HG02943 (cell line): ENCODE results near the gene TBCCD1.
"Not testable (repeated sequence)": the region's sequence is repeated elsewhere in the genome, so short reads cannot be mapped to it uniquely, and the experiment has no call there.

Source experiments
- ATAC-seq: cut with Tn5 transposase; IDR thresholded peaks from one replicate; pipeline ENCODE4 v1.9.1; 2021; ENCODE audit warnings: mild to moderate bottlenecking, low read depth, moderate library complexity; ENCODE audit not compliant: unreplicated experiment

TBCCD1 gene

DNA sequence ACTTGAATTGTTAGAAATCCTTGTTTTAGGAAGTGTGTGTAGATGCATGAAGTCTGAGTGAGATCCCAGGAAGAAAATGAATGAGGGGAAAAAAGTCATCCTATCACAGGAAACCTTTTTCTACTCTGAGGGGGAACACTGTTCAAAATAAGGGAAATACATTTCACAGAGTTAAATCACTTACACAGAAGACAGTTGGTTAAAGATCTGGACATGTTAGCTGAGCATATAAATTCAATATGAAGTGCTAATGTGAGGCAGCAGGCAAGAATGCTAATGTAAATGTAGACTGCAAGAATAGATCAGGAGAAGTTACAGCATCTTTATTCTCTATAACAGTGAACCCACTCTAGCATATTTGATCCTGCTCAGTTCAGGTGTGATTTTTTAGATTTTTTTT is 2.6 kb downstream of the TBCCD1 start:
- ATAC-seq: no peak

DNA sequence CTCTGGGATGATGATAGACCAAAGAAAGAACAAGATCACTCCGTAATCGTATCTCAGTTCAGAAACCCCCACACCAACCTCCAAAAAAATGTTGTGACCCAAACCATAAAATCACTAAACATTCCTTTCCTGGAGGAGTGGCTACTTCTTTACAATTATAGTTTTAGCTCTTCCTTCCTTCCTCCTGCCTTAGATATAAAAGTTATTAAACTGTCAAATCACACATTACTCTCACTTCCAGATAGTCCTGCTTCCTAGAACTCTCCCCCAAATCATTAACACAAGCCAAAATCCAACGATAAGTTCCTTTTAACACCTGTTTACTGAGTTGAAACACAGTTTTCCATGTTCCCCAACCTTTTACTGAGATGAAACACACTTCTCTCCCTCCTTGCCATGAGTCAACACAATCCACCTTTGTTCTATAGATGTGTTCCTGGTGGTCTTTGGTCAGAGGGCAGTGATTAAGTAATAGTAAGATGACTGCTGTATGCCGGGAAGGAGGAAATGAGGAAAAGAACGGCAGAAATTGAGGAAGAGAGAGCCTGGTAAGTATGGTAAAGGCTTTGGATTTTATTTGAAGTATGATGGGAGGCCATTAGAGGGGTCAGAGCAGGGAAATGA is 14.6 kb downstream of the TBCCD1 start:
- ATAC-seq: no peak

DNA sequence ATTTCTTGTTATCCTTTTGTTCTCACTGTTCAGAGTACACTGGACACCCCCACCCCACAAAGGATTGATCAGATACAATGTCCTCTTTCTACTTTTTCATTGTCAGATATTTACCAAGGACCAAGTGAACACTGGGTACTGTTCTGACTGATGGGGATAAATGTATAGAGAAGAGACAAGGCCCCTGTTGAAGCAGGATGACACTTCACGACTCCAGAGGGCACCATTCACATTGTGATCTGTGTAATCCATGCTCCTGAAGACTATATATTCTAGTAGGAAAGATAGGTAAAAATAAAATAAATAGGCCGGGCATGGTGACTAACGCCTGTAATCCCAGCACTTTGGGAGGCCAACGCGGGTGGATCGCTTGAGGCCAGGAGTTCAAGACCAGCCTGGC is 15.8 kb downstream of the TBCCD1 start:
- no peak for ATAC-seq

DNA sequence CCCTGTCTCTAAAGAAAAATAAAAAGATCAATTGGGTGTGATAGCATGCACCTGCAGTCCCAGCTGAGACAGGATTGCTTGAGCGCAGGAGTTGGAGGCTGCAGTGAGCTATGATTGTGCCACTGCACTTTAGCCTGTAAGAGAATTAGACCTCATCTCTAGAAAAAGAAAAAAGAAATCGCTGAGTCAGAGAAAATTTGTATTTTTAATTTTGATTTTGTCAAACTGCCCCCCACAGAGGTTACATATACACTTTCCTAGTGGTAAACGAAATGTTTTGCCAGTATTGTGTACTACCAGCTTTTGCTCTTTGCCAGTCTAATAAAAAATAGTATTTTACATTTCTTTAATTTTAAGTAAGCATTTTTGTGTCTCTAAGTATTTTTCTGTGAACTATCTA is 17.6 kb downstream of the TBCCD1 start:
- no peak for ATAC-seq

DNA sequence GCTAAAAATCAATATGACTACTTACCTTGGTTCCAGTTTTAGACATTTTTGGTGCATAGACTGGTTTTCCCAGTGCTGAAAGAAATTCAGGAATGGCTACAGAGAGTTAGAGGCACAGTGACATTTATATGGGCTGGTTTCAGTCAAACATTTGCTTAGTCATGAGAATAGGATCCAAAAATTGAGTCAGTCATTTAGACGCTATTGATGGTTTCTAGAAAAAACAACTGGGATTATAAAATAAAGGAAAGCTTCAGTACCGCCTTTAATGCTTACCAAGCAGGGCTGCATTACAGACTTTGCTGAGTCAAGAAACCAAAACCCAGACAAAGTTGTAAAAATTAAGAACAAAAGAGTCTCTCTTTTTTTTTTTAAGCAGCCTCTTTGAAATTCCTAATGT is 22.9 kb downstream of the TBCCD1 start, which contains the start of gene CRYGS:
TSS of gene CRYGS (minus strand) at position 100 of the 400 bp plus-strand sequence. CDS start at position 46, 54 bp downstream.
- no peak for ATAC-seq

DNA sequence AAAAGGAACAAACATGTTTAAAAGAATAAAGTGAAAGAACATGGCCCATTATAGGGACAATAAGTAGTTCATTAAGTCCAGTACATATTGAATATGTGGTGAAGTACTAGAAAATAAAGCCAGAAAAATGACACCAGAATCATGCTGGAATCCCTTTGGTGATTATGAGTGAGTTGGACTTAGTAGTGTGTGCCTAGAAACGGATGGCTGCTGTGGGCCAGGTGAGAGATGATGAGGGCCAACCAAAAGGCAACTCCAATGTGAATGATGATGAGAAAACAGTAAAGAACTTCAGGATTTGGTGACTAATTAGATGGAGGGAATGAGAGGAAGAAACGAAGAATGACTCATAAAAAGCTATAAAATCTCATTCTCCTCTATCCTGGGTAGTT is 26.3 kb downstream of the TBCCD1 start:
- ATAC-seq: no peak

DNA sequence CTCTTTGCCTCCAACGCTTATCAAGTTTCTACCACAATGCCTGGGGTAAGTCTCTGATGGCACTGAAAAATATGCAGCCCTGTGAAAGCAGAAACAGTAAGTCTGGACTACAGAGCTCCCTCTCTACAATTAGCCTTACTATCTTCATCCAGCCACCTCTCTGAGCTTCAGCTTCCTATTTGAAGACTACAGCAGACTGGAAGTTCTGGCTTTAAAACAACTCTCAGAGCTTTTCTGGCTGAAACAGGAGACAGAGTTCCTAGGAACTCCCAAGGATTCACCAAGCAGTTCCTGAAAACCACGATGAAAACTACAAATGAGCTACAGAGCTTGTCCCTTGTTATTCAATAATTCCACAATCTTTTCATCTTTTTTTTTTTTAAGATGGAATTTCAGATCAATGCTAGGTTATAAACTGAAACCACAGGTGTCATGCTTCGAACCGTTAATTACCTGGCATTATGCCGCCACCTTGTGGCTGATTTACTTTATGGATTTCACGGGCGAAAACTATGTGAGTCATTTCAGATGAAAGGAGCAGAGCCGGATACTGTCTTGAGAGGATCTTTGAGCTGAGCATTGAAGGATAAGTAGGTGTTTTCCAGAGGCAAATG is 26.8 kb downstream of the TBCCD1 start:
- no peak for ATAC-seq

DNA sequence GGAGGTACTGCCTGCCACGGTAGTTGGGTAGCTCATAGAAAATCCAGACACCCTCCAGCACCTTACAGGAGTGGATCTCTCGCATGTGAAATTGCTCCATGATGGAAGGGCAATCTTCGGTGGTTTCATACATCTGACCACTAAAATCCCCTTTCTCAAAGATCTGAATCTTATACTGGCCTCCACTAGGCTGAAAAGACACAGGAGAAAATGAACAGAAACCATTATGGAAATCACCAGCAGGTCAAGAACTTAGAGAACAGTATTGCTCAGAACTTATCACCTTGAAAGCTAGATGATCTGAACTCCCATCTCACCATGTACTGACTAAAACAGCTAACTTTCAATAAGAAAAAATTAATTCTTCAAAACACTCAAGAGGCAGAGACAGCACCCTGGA is 28.4 kb downstream of the TBCCD1 start:
- no peak for ATAC-seq

DNA sequence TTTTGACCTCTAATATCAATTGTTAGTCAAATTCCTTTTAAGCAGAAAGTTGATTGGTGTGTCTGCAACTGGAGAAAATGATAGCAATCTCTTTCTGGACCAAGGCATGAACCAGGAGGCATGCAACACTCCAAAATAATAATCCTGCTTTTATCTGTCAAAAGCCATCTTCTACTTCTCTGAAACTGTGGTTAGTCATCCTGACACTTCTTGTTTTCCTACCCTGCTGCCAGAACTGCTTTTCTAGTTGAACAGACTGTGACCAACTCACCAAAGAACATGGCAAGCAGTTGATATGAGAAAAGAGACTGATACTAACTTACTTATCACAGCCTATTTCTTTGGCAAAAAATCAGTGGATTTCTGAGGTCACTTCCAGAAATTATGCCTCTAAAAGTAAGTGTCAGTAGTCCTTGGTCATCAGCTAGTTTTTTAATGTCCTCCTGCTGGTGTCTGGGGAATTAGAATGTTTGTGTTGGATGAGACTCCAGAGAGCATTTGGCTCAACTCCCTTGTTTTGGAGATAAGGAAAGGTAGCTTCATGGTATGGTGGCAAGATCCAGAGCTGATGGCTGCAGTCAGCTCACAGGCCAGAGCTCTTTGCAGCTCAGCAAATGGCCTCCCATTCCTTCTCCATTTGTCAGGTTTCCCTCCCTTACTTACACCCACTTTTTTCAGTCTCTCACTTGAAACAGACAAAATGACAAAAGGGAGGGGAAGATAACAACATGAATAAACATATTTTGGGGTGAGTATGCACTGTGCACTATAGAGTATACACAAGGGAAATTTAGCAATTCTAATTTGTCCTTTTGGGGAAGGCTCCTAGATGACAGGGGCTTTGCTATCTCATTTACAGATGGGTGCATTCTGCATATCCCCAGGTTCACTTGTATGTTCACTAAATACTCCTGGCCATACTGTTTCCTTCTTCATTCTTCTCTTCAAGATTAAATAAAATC is 30.0 kb downstream of the TBCCD1 start:
- ATAC-seq: no peak

DNA sequence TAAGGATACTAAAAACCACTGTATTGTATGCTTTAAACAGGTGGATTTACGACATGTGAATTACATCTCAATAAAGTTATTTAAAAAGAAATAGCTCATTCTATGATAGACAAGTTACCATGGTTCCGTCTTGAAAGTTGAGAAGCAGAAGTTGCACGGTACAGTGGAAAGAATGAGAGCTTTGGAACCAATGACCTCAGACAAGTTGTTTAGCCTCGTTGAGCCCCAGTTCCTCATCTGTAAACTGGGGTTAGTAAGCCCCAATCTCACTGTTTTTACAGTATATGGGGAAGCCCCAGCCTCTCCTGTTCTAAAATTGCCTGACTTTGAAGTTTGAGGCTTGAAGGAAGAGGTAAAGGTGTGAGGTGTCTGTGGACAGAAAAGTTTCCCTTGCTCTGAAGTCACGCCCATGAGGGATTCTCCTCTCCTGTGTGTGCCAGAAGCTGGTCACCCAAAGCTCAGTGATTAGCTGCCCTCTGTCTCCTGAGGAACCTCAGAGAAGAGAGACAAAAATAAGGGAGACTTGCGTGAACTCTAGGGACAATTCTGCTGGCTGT is 32.9 kb downstream of the TBCCD1 start:
- ATAC-seq: peak; percentile 63

DNA sequence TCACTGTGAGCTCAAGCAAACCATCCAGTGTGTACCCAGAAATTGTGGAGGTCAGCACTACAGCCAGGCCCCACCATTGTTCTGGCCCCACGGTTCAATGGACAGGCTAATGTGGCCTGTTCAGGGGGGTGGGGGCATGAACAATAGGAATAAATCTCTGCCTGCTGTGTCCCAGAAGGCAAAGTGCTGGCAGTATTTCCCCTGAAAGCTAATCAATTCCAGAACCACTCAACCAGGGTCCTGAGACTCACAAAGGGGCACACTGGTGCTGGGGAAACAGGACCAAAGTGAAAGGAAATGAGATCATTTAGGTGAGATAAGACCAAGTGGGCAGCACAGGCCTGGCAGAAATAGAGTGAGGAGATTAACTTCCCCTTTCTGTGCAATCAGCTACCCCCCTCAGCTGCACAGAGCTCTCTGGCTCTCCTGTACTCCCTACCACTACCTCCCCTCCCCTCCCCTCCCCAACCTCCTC is 34.5 kb downstream of the TBCCD1 start:
- peak; percentile 63 for ATAC-seq

DNA sequence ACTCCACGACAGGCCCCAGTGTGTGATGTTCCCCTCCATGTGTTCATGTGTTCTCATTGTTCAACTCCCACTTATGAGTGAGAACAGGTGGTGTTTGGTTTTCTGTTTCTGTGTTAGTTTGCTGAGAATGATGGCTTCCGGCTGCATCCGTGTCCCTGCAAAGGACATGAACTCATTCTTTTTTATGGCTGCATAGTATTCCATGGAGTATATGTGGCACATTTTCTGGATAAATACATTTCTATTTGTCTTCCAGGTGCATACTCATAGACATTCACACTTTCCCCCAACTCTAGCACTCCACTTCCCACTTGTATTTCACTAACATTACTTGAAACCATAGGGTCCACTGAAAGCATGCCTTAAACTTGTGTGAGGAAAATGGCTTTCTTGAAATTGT is 35.4 kb downstream of the TBCCD1 start:
- ATAC-seq: not testable (repeated sequence)

DNA sequence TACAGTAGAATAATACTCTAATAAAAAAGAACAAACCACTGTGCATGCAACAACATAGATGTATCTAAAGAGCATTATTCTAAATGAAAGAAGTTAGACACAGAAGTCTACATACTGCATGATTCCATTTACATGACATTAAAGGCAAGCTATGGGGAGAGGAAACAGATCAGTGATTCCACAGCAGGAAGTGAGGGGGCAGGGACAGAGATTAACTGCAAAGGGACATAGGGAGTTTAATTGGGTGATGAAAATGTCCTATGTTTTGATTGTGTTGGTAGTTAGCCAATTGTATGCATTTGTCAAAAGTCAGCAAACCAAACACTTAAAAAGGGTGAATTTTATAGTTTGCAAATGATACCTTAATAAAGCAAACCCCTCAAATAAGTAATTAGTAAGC is 36.7 kb downstream of the TBCCD1 start:
- ATAC-seq: no peak

DNA sequence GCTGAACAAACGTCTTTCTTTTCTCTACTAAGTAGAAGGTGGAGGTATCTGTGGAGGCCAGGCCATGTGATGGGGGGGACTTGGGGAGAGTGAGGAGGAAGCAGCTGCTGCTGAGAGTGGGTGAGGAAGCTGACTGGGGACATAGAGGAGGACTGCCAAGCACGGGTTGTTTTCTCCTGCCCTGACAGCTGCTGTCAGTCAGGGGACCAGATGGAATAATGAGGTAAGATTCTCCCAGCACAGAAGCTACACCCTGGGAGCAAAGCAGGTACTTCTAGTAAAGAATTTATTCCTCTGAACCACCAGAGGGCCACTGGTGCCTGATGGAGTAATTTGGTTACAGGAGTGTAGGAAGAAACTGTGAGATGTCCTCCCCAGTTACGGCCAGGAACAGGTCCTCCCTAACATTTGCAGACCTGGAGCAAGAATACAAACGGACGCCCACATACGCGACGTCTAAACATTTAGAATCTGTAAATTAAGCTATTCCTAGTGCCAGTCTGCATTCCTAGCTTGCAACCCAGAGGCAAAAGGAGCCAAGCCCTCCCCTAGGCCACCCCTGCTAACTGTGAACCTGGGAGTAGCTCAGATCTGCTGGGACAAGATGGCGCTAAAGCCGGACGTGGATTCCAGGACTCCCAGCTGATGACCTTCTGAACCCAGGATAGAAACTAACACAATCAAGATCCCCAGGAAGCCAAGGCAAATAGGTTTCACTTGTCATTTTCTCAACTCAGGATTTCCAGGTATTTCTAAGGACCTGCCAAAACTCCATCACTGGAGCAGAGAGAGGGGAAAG is 37.7 kb downstream of the TBCCD1 start:
- ATAC-seq: no peak

DNA sequence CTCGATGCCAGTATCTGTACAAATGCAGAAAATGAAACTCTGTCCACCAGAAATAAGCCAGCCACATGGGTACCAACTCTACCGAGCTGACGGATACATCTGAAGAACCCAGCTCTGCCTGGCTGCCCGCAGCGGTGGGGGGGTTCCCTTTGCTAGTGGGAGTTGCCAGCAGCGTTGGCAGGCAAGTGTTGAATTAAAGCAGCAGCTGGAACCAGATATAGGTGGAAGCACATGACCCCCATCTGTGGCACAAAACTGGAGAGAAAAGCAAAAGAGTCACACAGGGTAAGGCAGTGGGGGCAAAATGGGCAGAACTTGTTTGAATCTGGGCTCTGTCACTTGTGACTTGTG is 40.9 kb downstream of the TBCCD1 start:
- no peak for ATAC-seq

DNA sequence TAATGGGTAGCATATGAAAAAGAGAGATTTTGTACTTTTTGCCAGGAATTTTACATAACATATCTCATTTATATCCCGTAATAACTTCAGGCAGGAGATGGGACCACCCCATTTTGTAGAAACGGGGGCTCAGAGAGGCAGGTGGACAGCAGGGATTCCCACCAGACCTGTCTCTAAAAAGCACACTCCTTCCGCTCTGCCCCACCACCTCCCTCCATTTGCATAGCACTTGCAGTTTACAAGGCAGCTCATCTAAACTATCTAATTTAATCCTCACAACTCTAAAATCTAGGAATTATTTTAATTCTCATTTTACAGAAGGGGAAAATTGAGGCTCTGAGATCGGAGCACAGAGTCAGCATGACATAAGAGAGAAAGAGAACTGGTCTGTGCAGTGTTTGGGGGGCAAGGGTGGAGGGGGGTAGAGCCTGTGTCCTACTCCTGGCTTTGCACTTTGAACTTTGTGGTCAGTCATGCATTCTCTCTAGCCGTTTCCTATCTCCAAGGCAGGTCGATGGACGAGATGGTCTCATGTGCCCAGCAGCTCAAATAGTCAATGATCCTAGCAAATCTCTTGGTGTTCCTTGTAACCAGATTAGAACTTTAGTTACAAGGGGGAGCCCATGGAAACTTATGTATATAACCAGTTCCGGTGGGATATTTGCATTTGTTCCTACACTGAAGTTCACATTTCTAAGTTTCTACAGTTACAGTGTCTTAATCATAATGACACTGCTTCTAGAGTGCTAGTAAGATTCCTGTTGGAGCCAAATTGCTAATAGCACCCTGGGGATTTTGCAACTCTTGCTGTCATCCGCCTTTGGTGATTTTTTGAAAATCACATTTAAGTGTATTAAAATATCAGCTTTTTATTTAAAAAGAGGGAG is 41.5 kb downstream of the TBCCD1 start:
- no peak for ATAC-seq

DNA sequence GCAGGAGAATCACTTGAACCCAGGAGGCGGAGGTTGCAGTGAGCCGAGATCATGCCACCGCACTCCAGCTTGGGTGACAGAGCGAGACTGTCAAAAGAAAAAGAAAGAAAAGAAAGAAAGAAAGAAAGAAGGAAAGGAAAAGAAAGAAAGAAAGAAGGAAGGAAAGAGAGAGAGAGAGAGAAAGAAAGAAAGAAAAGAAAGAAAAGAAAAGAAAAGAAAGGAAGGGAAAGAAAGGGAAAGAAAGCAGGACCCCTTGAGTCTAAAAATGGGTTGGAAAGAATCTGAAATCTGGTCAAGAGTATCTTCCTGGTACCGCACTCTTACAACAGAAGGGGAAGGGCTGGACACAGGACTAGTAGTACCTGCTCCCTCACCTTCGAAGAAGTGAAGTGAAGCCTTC is 42.5 kb downstream of the TBCCD1 start:
- no peak for ATAC-seq

DNA sequence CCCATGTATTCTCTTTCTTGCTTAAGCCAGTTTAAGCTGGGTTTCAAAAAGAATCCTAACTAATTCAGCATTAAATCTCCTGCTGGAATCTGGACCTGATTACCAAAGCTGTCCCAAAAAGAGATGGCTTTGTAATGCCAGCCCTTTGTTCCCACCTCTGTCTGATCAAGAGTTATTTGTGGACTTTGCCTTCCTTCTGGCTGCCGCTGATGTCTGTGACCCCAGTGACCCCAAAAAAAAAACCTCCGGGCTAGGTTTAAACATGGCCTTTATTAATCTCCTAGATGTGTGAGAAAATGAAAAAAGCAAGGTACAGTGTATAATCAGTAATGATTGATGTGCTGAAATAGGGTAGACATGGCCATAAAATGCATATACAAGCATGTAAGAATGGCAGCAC is 43.7 kb downstream of the TBCCD1 start:
- no peak for ATAC-seq

DNA sequence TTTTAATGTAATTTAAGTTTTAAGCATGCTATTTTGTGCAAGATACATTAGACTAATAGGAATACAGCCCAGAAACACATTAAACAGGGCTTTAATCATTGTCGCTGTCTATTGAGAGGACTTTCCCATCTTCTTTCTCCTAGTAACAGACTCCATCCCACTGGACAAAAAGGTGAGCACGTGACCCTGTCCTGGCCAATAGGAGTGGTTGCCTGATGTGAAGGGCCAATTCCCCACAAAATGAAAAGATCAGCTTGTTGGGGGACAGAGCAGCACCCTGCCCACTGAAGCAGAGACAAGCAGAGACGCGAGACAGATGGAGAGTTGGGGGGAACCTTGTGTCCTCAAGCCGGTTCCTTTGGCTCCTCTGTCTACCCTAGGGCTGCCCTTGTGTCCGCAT is 44.1 kb downstream of the TBCCD1 start:
- no peak for ATAC-seq
